HFFc6 (cell line): ENCODE results near the gene MSI2. TPM values are rescaled to one million over a fixed set of nuclear protein-coding genes. Genes with fewer than 3 reads are reported as not detected.

Experiments
- DNase-seq: peaks from one replicate; pipeline ENCODE4 v3.0.0-alpha.2; 2018
- H3K27ac Mint-ChIP-seq: 2 replicates; pipeline ENCODE4 v1.8.0; 2020; ENCODE audit warnings: mild to moderate bottlenecking, mixed read lengths
- H3K27me3 Mint-ChIP-seq: 2 replicates; pipeline ENCODE4 v1.8.0; 2021; ENCODE audit warnings: mild to moderate bottlenecking, moderate library complexity, mixed read lengths; ENCODE audit not compliant: insufficient read depth
- H3K36me3 Mint-ChIP-seq: 2 replicates; pipeline ENCODE4 v1.8.0; 2021; ENCODE audit warnings: low read depth, mixed read lengths
- H3K4me1 Mint-ChIP-seq: 2 replicates; pipeline ENCODE4 v1.8.0; 2020; ENCODE audit warnings: low read depth, mixed read lengths
- H3K4me3 Mint-ChIP-seq: 2 replicates; pipeline ENCODE4 v1.8.0; 2020; ENCODE audit warnings: mild to moderate bottlenecking, moderate library complexity, mixed read lengths
- H3K9me3 Mint-ChIP-seq: 2 replicates; pipeline ENCODE4 v1.8.0; 2020; ENCODE audit warnings: mild to moderate bottlenecking, mixed read lengths
- total RNA-seq, 6 experiments: library from RNA; stranded (reverse); fragmentation: NEBNext Ultra II Directional; extraction: Animal tissue kit (Norgen Biotek cat#: 25700); gene quantifications; 2 replicates in 1 of 6; 3 replicates in 5 of 6; pipeline ENCODE4 v1.2.3, GENCODE V29; 2021
- TF ChIP-seq, protein P1 (sequence below): fragments of 200-600 bp; sonication (generic); IDR thresholded peaks from 2 replicates; pipeline ENCODE4 v1.5.0; 2021; ENCODE audit warnings: antibody characterized with exemption, mild to moderate bottlenecking

Gene MSI2
- total RNA-seq, 6 experiments from 2014 or later, result 53.5 to 71.7 (median 55.0) TPM

DNA sequence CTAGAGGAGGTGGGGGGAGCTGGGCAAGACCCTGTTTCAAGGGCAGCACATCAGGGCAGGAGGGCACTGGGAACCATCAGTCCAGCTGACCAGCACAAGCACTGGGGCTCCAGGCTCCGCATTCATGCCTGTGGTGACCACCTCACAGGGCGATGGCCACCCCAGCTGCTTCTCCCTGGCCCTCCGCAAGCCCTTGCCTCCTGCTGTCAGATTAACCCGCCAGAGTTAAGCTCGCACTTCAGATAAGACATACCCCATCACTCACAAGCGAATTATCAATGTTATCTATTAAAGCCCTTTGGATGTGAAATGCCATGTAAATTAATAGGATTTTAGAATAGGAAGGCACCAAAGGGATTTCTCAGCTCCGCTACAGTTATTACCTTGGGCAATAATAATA is 383.8 kb downstream of the MSI2 start:
- Mint-ChIP-seq H3K9me3 (no peaks in the 10 kb centered on the region), H3K4me1 (peaks cover 38% of the 10 kb centered on the region), H3K4me3 (no peak overlapping the region), H3K27ac (no peak overlapping the region), H3K36me3 (0 out of 2 replicates have a peak, but pooled peaks cover 8% of the 10 kb centered on the region), H3K27me3 (peaks cover 2% of the 10 kb centered on the region; the same call in 1 of the 2 replicates)
- DNase-seq, result no peak
- TF ChIP-seq, protein P1, sequence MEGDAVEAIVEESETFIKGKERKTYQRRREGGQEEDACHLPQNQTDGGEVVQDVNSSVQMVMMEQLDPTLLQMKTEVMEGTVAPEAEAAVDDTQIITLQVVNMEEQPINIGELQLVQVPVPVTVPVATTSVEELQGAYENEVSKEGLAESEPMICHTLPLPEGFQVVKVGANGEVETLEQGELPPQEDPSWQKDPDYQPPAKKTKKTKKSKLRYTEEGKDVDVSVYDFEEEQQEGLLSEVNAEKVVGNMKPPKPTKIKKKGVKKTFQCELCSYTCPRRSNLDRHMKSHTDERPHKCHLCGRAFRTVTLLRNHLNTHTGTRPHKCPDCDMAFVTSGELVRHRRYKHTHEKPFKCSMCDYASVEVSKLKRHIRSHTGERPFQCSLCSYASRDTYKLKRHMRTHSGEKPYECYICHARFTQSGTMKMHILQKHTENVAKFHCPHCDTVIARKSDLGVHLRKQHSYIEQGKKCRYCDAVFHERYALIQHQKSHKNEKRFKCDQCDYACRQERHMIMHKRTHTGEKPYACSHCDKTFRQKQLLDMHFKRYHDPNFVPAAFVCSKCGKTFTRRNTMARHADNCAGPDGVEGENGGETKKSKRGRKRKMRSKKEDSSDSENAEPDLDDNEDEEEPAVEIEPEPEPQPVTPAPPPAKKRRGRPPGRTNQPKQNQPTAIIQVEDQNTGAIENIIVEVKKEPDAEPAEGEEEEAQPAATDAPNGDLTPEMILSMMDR, result no peak

DNA sequence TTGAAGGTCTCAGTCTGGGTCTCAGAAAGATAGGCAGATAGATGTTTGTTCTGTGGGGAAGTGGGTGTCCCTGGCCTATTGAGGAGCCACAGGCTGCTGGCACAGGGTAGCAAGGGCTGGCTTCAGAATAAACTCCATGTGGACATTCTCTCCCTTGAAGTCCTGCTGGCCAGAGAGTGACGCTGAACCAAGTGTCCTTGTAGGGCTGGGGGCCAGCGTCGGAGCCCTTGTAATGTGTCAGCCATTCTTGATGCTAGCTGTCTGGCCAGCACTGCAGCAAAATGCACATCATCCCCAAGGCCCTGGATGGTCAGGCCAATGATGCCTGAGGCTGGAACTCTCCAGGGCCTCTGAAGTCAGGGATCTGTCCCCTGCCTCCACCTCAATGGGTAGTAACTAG is 385.4 kb downstream of the MSI2 start:
- Mint-ChIP-seq H3K4me1 (peaks cover 33% of the 10 kb centered on the region), H3K27me3 (peaks cover 2% of the 10 kb centered on the region; the same call in 1 of the 2 replicates), H3K4me3 (no peak overlapping the region), H3K9me3 (no peaks in the 10 kb centered on the region), H3K36me3 (0 out of 2 replicates have a peak, but pooled peaks cover 8% of the 10 kb centered on the region), H3K27ac (no peak overlapping the region)
- DNase-seq, result no peak
- TF ChIP-seq, protein P1, result no peak

DNA sequence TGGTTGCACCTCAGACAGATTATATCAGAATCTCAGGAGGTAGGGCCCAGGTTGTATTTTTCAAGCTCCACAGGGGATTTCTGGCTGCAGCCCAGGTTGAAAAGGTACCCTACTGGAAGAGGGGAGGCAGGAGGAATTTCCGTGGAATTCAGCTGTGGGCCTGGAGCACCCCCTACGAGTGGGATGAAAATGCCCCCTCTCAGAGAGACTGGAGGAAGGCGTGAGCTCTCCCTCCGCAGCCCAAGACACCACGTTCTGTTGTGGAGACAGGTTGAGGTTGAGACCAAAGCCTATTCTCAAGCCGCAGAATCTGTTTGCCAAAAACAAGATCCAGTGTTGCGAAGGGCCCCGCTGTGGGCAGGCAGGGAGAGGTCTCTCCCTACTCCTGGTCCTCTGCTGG is 386.7 kb downstream of the MSI2 start:
- H3K27me3 Mint-ChIP-seq, result peaks cover 2% of the 10 kb centered on the region; the same call in 1 of the 2 replicates
- no peak for DNase-seq
- H3K9me3 Mint-ChIP-seq, result no peaks in the 10 kb centered on the region
- TF ChIP-seq, protein P1, result no peak
- H3K4me1 Mint-ChIP-seq, result peaks cover 20% of the 10 kb centered on the region
- H3K4me3 Mint-ChIP-seq, result no peak overlapping the region
- H3K36me3 Mint-ChIP-seq, result 0 out of 2 replicates have a peak, but pooled peaks cover 8% of the 10 kb centered on the region
- H3K27ac Mint-ChIP-seq, result no peak overlapping the region

DNA sequence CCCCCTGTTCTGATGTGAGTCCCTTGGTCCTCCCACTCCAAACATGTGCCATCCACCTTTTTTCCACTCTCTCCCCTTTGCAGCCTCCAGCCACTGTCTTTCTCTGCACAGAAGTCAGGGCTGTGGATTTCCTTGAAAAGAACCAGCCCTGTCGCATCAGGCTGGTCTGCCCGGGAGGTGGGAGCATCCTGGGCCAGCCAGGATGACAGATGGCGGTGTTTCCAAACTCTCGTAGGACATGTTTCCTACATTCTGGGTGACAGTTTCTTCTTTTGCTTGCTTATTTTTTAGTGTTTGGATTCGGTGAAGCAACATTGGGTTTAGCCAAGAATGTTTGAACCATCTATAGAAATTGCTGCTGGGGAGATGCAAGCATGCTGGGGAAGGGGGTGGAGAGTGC is 388.0 kb downstream of the MSI2 start:
- Mint-ChIP-seq H3K27me3 (peaks cover 2% of the 10 kb centered on the region; the same call in 1 of the 2 replicates), H3K9me3 (no peaks in the 10 kb centered on the region), H3K36me3 (0 out of 2 replicates have a peak, but pooled peaks cover 3% of the 10 kb centered on the region), H3K4me1 (peaks cover 16% of the 10 kb centered on the region), H3K27ac (no peak overlapping the region; the same call in 1 of the 2 replicates), H3K4me3 (no peak overlapping the region)
- TF ChIP-seq, protein P1, result no peak
- no peak for DNase-seq

DNA sequence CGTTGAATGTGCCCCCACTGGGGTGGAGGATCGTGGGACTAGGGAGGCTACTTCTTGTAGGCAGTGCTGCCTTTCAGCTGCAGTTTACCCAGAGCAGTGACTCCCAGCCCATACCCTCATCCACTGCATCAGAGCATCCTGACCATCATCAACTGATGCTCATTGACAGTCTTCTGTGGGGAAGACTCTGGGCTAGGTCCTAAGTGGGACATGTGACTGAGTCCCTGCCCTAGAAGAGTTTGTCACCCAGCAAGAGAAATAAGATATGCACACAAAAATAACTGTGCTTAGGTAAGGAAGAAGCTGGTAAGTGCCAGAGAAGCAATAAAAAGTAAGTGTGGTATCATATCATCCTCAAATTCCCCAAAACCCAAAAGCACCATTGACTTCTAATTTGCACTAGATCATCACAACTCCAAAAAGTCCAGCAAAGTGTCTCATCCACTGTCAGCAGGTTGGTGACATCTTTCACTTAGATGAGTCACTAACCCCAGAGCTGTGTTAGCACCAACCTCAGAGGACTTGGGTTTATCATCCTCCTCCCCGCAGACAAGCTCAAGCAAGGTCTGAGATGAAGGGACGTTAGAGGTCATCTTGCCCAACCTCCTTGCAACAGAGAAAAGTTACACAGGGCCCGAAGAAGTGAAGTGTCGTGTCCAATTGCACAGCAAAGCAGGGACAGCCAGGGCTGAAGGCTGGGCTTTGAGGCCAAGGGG is 389.8 kb downstream of the MSI2 start:
- H3K4me1 Mint-ChIP-seq, result peaks cover 16% of the 10 kb centered on the region
- H3K9me3 Mint-ChIP-seq, result no peaks in the 10 kb centered on the region
- 0 out of 2 replicates have a peak, but pooled peaks cover 3% of the 10 kb centered on the region for H3K36me3 Mint-ChIP-seq
- H3K27ac Mint-ChIP-seq, result no peak overlapping the region
- TF ChIP-seq, protein P1, result no peak
- H3K4me3 Mint-ChIP-seq, result no peak overlapping the region
- peak; percentile 10 for DNase-seq
- peaks cover 2% of the 10 kb centered on the region; the same call in 1 of the 2 replicates for H3K27me3 Mint-ChIP-seq
